ENCODE data around the gene OSTM1.

- peak in 1 of 4 donors; percentile 4 for TF ChIP-seq CTCF (IDR thresholded peaks at IDR 0.05)
- peak; percentile 90 for TF ChIP-seq POLR2A (IDR thresholded peaks at IDR 0.05)
Measured at GRCh38 chr6:108074359-108075144, at the start of gene OSTM1.
